Smooth muscle cell (in vitro differentiated cells): ENCODE measurements around the gene IP6K3. TPM values are rescaled to one million over a fixed set of nuclear protein-coding genes. Genes with fewer than 3 reads are reported as not detected.

Experiments
- DNase-seq: peaks from one replicate; lab custom pipeline; 2025; ENCODE audit not compliant: unreplicated experiment; lab: John Stamatoyannopoulos, UW
- H2AFZ ChIP-seq: fragments of 200-600 bp; sonication (generic); 2 replicates; pipeline ENCODE4 v1.6.0; 2016; ENCODE audit warnings: antibody characterized with exemption, low read depth, mild to moderate bottlenecking
- H3F3A ChIP-seq: fragments of 200-600 bp; sonication (generic); 2 replicates; pipeline ENCODE4 v1.6.0; 2017; ENCODE audit warnings: antibody characterized with exemption, low read depth
- H3K27ac ChIP-seq: fragments of 200-600 bp; sonication (generic); 2 replicates; pipeline ENCODE4 v1.5.1; 2016; ENCODE audit warnings: low read depth, mild to moderate bottlenecking
- H3K27me3 ChIP-seq: fragments of 200-600 bp; sonication (generic); 2 replicates; pipeline ENCODE4 v1.6.1; 2016; ENCODE audit warnings: low read depth, mild to moderate bottlenecking
- H3K36me3 ChIP-seq: fragments of 200-600 bp; sonication (generic); 2 replicates; pipeline ENCODE4 v1.5.1; 2016; ENCODE audit warnings: low read depth
- H3K4me1 ChIP-seq: fragments of 200-600 bp; sonication (generic); 2 replicates; pipeline ENCODE4 v1.5.1; 2016; ENCODE audit warnings: low read depth
- H3K4me2 ChIP-seq: fragments of 200-600 bp; sonication (generic); 2 replicates; pipeline ENCODE4 v1.6.0; 2016; ENCODE audit warnings: mild to moderate bottlenecking
- H3K4me3 ChIP-seq: fragments of 200-600 bp; sonication (generic); 2 replicates; pipeline ENCODE4 v1.5.1; 2016; ENCODE audit warnings: mild to moderate bottlenecking
- H3K79me2 ChIP-seq: fragments of 200-600 bp; sonication (generic); 2 replicates; pipeline ENCODE4 v1.6.0; 2016; ENCODE audit warnings: low read depth, mild to moderate bottlenecking
- H3K9ac ChIP-seq: fragments of 200-600 bp; sonication (generic); 2 replicates; pipeline ENCODE4 v1.6.0; 2016; ENCODE audit warnings: low read depth
- H3K9me3 ChIP-seq: fragments of 200-600 bp; sonication (generic); replicated peaks from 2 replicates; pipeline ENCODE4 v1.5.1; 2016; ENCODE audit warnings: low read depth
- H4K20me1 ChIP-seq: fragments of 200-600 bp; sonication (generic); 2 replicates; pipeline ENCODE4 v1.6.0; 2016; ENCODE audit warnings: low read depth
- CTCF ChIP-seq: fragments of 200-600 bp; sonication (generic); IDR thresholded peaks from 2 replicates; pipeline ENCODE4 v1.5.1; 2017; ENCODE audit warnings: borderline replicate concordance, mild to moderate bottlenecking, antibody characterized with exemption; ENCODE audit not compliant: insufficient read depth, poor library complexity, severe bottlenecking
- WGBS: methylation state at CpG from one replicate; pipeline ENCODE4 v1.1.7; 2016; ENCODE audit warnings: low lambda C conversion rate; 5-methylcytosine and 5-hydroxymethylcytosine counted together
- polyA plus RNA-seq: library from polyadenylated mRNA; unstranded; fragments of >200 nt; fragmentation: Nextera tagmentation; extraction: Ambion mirVana; gene quantifications from 2 replicates; pipeline ENCODE4 v1.2.1, GENCODE V29; 2016
- total RNA-seq: library from RNA; depleted of rRNA; stranded (reverse); fragments of >200 nt; gene quantifications from 2 replicates; pipeline ENCODE4 v1.2.3, GENCODE V29; 2014

IP6K3 gene
- total and polyA plus RNA-seq, 2 experiments from 2014 or later: 2.6 to 5.6 TPM

GRCh38 chr6:33694977-33695376 is 51.7 kb downstream of the IP6K3 start:
- no peak overlapping the region for H2AFZ ChIP-seq
- H3K27me3 ChIP-seq: no peaks in the 10 kb centered on the region
- no peaks in the 10 kb centered on the region for H3K9me3 ChIP-seq
- no peaks in the 10 kb centered on the region for H3K79me2 ChIP-seq
- H3K4me3 ChIP-seq: no peak overlapping the region
- no peaks in the 10 kb centered on the region for H4K20me1 ChIP-seq
- no peak for TF ChIP-seq CTCF
- peak overlapping the region; percentile 50 for H3K9ac ChIP-seq
- H3K4me2 ChIP-seq: peak overlapping the region; percentile 40
- 96% methylated on average over 5 of the region's 5 CpGs for WGBS
- peak overlapping the region; percentile 75 for H3K27ac ChIP-seq
- H3K36me3 ChIP-seq: no peaks in the 10 kb centered on the region
- DNase-seq: no peak
- no peaks in the 10 kb centered on the region for H3K4me1 ChIP-seq
- H3F3A ChIP-seq: peaks cover 5% of the 10 kb centered on the region

GRCh38 chr6:33694401-33694931 is 52.2 kb downstream of the IP6K3 start:
- DNase-seq: peak; percentile 18
- H3K36me3 ChIP-seq: no peaks in the 10 kb centered on the region
- H2AFZ ChIP-seq: peak overlapping the region; percentile 49
- H3F3A ChIP-seq: peaks cover 5% of the 10 kb centered on the region
- H3K4me2 ChIP-seq: peak overlapping the region; percentile 40
- no peaks in the 10 kb centered on the region for H3K9me3 ChIP-seq
- no peaks in the 10 kb centered on the region for H4K20me1 ChIP-seq
- WGBS: 19% methylated on average over 19 of the region's 19 CpGs
- no peaks in the 10 kb centered on the region for H3K79me2 ChIP-seq
- peak overlapping the region; percentile 50 for H3K9ac ChIP-seq
- TF ChIP-seq CTCF: no peak
- peak overlapping the region; percentile 75 for H3K27ac ChIP-seq
- no peaks in the 10 kb centered on the region for H3K4me1 ChIP-seq
- H3K27me3 ChIP-seq: no peaks in the 10 kb centered on the region
- H3K4me3 ChIP-seq: no peak overlapping the region

GRCh38 chr6:33693186-33694105 is 53.3 kb downstream of the IP6K3 start:
- Histone ChIP-seq H2AFZ (no peak overlapping the region), H3F3A (peaks cover 5% of the 10 kb centered on the region), H3K27ac (peak overlapping the region; percentile 75), H3K9me3 (no peaks in the 10 kb centered on the region), H3K79me2 (no peaks in the 10 kb centered on the region), H3K27me3 (no peaks in the 10 kb centered on the region), H3K4me2 (peak overlapping the region; percentile 40), H4K20me1 (no peaks in the 10 kb centered on the region), H3K9ac (no peak overlapping the region), H3K4me3 (no peak overlapping the region), H3K4me1 (no peaks in the 10 kb centered on the region), H3K36me3 (no peaks in the 10 kb centered on the region)
- WGBS: 84% methylated on average over 28 of the region's 28 CpGs
- DNase-seq: no peak
- TF ChIP-seq CTCF: no peak
